CD4-positive, alpha-beta T cell treated with Interleukin-2 at 100 ng/mL for 4 hours (primary cell): Measurements from ENCODE around the gene CACNA1B.
"Not testable (repeated sequence)": the region's sequence is repeated elsewhere in the genome, so short reads cannot be mapped to it uniquely, and the experiment has no call there.

Experiments used
- DNase-seq: peaks from one replicate; pipeline ENCODE4 v3.0.0-alpha.2; 2020; ENCODE audit warnings: low spot score

CACNA1B gene

GRCh38 chr9:138143491-138143890, 265.9 kb downstream of the CACNA1B start:
- DNase-seq: not testable (repeated sequence)

GRCh38 chr9:138147556-138147955, 270.0 kb downstream of the CACNA1B start:
- DNase-seq: peak; percentile 0

- peak; percentile 19 for DNase-seq
Measured at GRCh38 chr9:138149672-138150656, 272.4 kb downstream of the CACNA1B start.

GRCh38 chr9:138155788-138156187, 278.2 kb downstream of the CACNA1B start:
- not testable (repeated sequence) for DNase-seq

GRCh38 chr9:138166793-138167192, 289.2 kb downstream of the CACNA1B start:
- DNase-seq: not testable (repeated sequence)
